Heart right ventricle (tissue), 16 donors: ENCODE data around the gene ANKRD10. TPM values are rescaled to one million over a fixed set of nuclear protein-coding genes. Genes with fewer than 3 reads are reported as not detected.
"Not testable (repeated sequence)": the region's sequence is repeated elsewhere in the genome, so short reads cannot be mapped to it uniquely, and the experiment has no call there.

Experiments used
- ATAC-seq, 8 donors: fragments of 200-7000 bp; cut with Tn5 transposase; one replicate each; pipeline ENCODE4 v1.9.1; 2020; ENCODE audit warnings: mild to moderate bottlenecking in 8 of 8, moderate library complexity in 8 of 8, moderate number of reproducible peaks in 1 of 8
- DNase-seq, 2 donors: peaks; one replicate each; pipeline ENCODE4 v3.0.0-alpha.2; 2020
- H3K27ac ChIP-seq, 10 donors: fragments of 200-600 bp; sonication (generic) in 2 of 10; one replicate each; pipeline versions ENCODE4 v1.5.0 to v1.8.0; 2020 to 2022; ENCODE audit warnings: mild to moderate bottlenecking in 3 of 10
- H3K27me3 ChIP-seq, 7 donors: fragments of 200-600 bp; one replicate each; pipeline ENCODE4 v1.8.0; 2021 to 2022; ENCODE audit warnings: mild to moderate bottlenecking in 2 of 7
- H3K36me3 ChIP-seq, 9 donors: fragments of 200-600 bp; sonication (generic) in 1 of 9; one replicate each; pipeline versions ENCODE4 v1.5.0 to v1.8.0; 2020 to 2022; ENCODE audit warnings: mild to moderate bottlenecking in 2 of 9
- H3K4me1 ChIP-seq, 9 donors: fragments of 200-600 bp; sonication (generic) in 1 of 9; one replicate each; pipeline versions ENCODE4 v1.5.0 to v1.8.0; 2020 to 2022; ENCODE audit warnings: mild to moderate bottlenecking in 4 of 9
- H3K4me3 ChIP-seq, 10 donors: fragments of 200-600 bp; sonication (generic) in 2 of 10; one replicate each; pipeline versions ENCODE4 v1.5.0 to v1.8.0; 2020 to 2022; ENCODE audit warnings: mild to moderate bottlenecking in 7 of 10, moderate library complexity in 2 of 10
- H3K9me3 ChIP-seq, 11 donors: fragments of 200-600 bp in 10 of 11; sonication (generic) in 2 of 11; one replicate each; pipeline versions ENCODE4 v1.5.0 to v1.8.0; 2013 to 2022; ENCODE audit warnings: mild to moderate bottlenecking in 2 of 11, control low read depth in 1 of 11, moderate library complexity in 1 of 11
- CTCF ChIP-seq, 9 donors: fragments of 200-600 bp; sonication (generic) in 2 of 9; IDR thresholded peaks; one replicate each; pipeline versions ENCODE4 v1.5.0 to v1.8.0; 2021 to 2022; ENCODE audit warnings: antibody characterized with exemption in 9 of 9, mild to moderate bottlenecking in 5 of 9, moderate library complexity in 1 of 9
- WGBS, 2 donors: extraction: QIAGEN DNeasy Blood & Tissue Kit; methylation state at CpG; one replicate each; pipeline ENCODE4 v1.1.7; 2013; ENCODE audit warnings: inconsistent platforms in 1 of 2; 5-methylcytosine and 5-hydroxymethylcytosine counted together
- intact Hi-C, 10 donors: fragments of 100-400 bp; cut with DNase I; formaldehyde crosslinking; loops; one replicate each; pipeline versions ENCODE4 v1.11.1 to v1.14.2; 2022
- polyA plus RNA-seq, 2 donors: library from polyadenylated mRNA; stranded (reverse); fragments of 200-250 nt; gene quantifications; one replicate each; pipeline ENCODE4 v1.2.3, GENCODE V29; 2013
- total RNA-seq, 10 donors: library from RNA; stranded (reverse); fragmentation: NEBNext Ultra II Directional in 3 of 10; extraction: Animal tissue kit (Norgen Biotek cat#: 25700) in 3 of 10; gene quantifications; one replicate each; pipeline versions ENCODE4 v1.2.1 to v1.2.4, GENCODE V29; 2021 to 2023
- donor health status: Arrhythmogenic right ventricular cardiomyopathy.
- donor health status: ischemic (EF 13 %, LVEDD 7.1; RV severe dilation, severe dysfunction).
- donor health status: healthy with polysubstance abuse.
- donor health status: DM: no; HTN: yes; CAD: no.
- donor health status: DM: no; HTN: no; CAD: no.
- donor health status: ischemic (EF 25% LVEDD 6.9; RV normal size, moderate dysfunction).
- donor health status: ischemic (EF 25% LVEDD 5.7; RV mildly dilated, moderate dysfunction).
- donor health status: healthy.
- donor health status: DM: yes; HTN: yes; CAD: no.
- donor health status: Ischemic cardiomyopathy.
- donor health status: ischemic (EF 35%, LVEDD 5.7; RV mildly dilated, moderate dysfunction).
- donor health status: nonischemic (EF 11% LVEDD 7.7; RV severe dilation, severe dysfunction).
- donor health status: DM: yes; HTN: yes; CAD: no.
- donor health status: PGD.
- donor health status: ischemic (EF 29% LVEDD 5.4; RV normal size, mild dysfunction).
- donor health status: nonischemic (EF 23%, LVEDD 6.1; RV moderate dilation, normal function).

The ANKRD10 gene
- total and polyA plus RNA-seq, 12 donors = 32.4 to 127 (median 49.0) TPM

DNA sequence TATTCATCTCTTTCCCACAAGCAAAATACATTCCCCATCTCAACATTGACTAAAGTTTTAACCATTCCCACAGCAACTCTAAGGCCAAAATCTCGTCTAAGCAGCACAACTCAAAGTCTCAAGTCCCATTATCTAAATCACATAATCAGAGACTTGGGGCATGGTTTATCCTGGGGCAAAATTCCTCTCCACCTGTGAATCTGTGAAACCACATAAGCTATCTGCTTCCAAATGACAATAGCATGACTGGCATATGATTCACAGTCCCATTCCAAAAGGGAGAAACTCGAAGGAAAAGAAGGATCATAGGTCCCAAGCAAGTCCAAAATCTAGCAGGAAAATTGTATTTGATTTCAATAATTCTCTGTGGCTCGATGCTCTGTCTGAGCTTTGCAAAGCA, 73.0 kb downstream of the ANKRD10 start:
- Histone ChIP-seq H3K27me3 (peaks cover 0 to 33% (median 24%) of the 10 kb centered on the region in 7 donors), H3K36me3 (no peaks in the 10 kb centered on the region), H3K4me3 (no peak overlapping the region), H3K9me3 (peaks cover 0 to 6% (median 0%) of the 10 kb centered on the region in 11 donors), H3K27ac (no peak overlapping the region), H3K4me1 (no peaks in the 10 kb centered on the region)
- no peak for TF ChIP-seq CTCF (IDR thresholded peaks at IDR 0.05)
- DNase-seq (no peak), ATAC-seq (no peak)
- intact Hi-C loops = no loop called here
- WGBS, 2 donors = 55 to 59% methylated on average over 3 of the region's 3 CpGs

DNA sequence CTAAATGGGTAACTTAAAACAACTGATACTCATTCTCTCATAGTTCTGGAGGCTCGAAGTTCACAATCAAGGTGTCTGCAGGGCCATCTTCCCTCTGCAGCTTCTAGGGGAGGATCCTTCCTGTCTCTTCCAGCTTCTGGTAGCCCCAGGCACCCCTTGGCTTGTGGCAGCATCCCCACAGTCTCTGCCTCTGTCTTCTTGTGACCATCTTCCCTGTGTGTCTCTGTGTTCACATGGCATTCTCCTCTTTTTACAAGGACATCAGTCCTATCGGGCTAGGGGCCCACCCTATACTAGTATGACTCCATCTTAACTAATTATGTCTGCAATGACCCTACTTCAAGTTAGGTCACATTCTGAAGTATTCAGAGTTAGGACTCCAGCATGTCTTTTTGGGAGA, 73.5 kb downstream of the ANKRD10 start:
- no peak for TF ChIP-seq CTCF (IDR thresholded peaks at IDR 0.05)
- Histone ChIP-seq H3K36me3 (no peaks in the 10 kb centered on the region), H3K27me3 (peaks cover 0 to 28% (median 21%) of the 10 kb centered on the region in 7 donors), H3K4me1 (no peaks in the 10 kb centered on the region), H3K4me3 (no peak overlapping the region), H3K27ac (no peak overlapping the region), H3K9me3 (peaks cover 0 to 6% (median 0%) of the 10 kb centered on the region in 11 donors)
- ATAC-seq = no peak
- 90 to 96% methylated on average over 2 of the region's 2 CpGs for WGBS, 2 donors
- intact Hi-C loops = no loop called here
- no peak for DNase-seq

GRCh38 chr13:110838867-110839538, 75.9 kb downstream of the ANKRD10 start:
- peaks cover 0 to 16% (median 4%) of the 10 kb centered on the region in 7 donors for H3K27me3 ChIP-seq
- intact Hi-C loops = no loop called here
- no peaks in the 10 kb centered on the region for H3K36me3 ChIP-seq
- H3K9me3 ChIP-seq = peaks cover 0 to 6% (median 0%) of the 10 kb centered on the region in 11 donors
- ATAC-seq = no peak
- TF ChIP-seq CTCF (IDR thresholded peaks at IDR 0.05) = no peak
- WGBS, 2 donors = 94% methylated on average over 3 of the region's 4 CpGs
- no peak overlapping the region for H3K27ac ChIP-seq
- DNase-seq = no peak
- H3K4me3 ChIP-seq = no peak overlapping the region
- no peaks in the 10 kb centered on the region for H3K4me1 ChIP-seq

DNA sequence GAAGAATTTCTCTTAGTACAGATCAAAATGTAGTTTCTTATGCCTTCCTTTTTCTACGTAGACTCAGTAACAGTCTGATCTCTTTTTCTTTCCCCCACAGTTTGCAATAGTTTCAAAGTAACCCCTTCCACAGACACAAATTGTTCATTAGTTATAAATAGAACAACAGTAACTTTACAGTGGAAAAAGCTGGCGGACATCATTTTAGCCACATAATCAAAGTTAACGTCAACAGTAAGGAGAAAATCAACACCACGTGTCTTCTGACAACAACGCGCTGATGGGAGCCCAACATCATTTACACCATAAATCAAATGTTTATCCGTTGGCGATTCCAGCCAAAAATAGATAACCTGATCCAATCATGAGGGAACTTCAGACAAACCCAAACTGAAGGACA, 76.8 kb downstream of the ANKRD10 start:
- DNase-seq (no peak), ATAC-seq (no peak)
- no peak for TF ChIP-seq CTCF (IDR thresholded peaks at IDR 0.05)
- intact Hi-C loops = no loop called here
- no peaks in the 10 kb centered on the region for H3K4me1 ChIP-seq
- H3K9me3 ChIP-seq = peaks cover 0 to 6% (median 0%) of the 10 kb centered on the region in 11 donors
- no peak overlapping the region for H3K4me3 ChIP-seq
- H3K27ac ChIP-seq = no peak overlapping the region
- H3K36me3 ChIP-seq = no peaks in the 10 kb centered on the region
- peaks cover 0 to 8% (median 4%) of the 10 kb centered on the region in 7 donors for H3K27me3 ChIP-seq
- 75 to 78% methylated on average over 8 of the region's 8 CpGs for WGBS, 2 donors

GRCh38 chr13:110837397-110838061, 77.3 kb downstream of the ANKRD10 start:
- H3K4me3 ChIP-seq, DNase-seq, H3K9me3 ChIP-seq, H3K27ac ChIP-seq, H3K36me3 ChIP-seq, ATAC-seq, intact Hi-C loops, H3K4me1 ChIP-seq: not testable (repeated sequence)
- peaks cover 0 to 13% (median under 1%) of the 10 kb centered on the region in 7 donors for H3K27me3 ChIP-seq
- WGBS, 2 donors = 51 to 66% methylated on average over 5 of the region's 5 CpGs
